Measurements from ENCODE around the gene GSG1L.

Gene GSG1L

GRCh38 chr16:27806388-27806787, 257.1 kb downstream of the GSG1L start:
- DNase-seq = no peak

- no peak for DNase-seq
Measured at GRCh38 chr16:27805828-27806351, 257.6 kb downstream of the GSG1L start.

- DNase-seq = no peak
Measured at GRCh38 chr16:27803775-27804549, 259.6 kb downstream of the GSG1L start.

- no peak for DNase-seq
Measured at GRCh38 chr16:27802664-27803439, 260.7 kb downstream of the GSG1L start.

GRCh38 chr16:27801289-27801945, 262.1 kb downstream of the GSG1L start:
- no peak for DNase-seq

- DNase-seq = no peak
Measured at GRCh38 chr16:27800817-27801216, 262.7 kb downstream of the GSG1L start.

GRCh38 chr16:27799896-27800295, 263.6 kb downstream of the GSG1L start:
- no peak for DNase-seq

GRCh38 chr16:27798241-27798640, 265.3 kb downstream of the GSG1L start:
- no peak for DNase-seq

GRCh38 chr16:27795992-27796614, 267.4 kb downstream of the GSG1L start:
- DNase-seq = no peak

GRCh38 chr16:27793249-27793622, 270.3 kb downstream of the GSG1L start:
- DNase-seq = no peak

GRCh38 chr16:27792486-27793248, 270.8 kb downstream of the GSG1L start:
- DNase-seq = no peak

GRCh38 chr16:27791404-27791719, 272.2 kb downstream of the GSG1L start:
- DNase-seq = no peak

GRCh38 chr16:27790546-27791403, 272.7 kb downstream of the GSG1L start:
- no peak for DNase-seq

GRCh38 chr16:27789595-27790241, 273.8 kb downstream of the GSG1L start:
- DNase-seq = no peak

GRCh38 chr16:27789150-27789549, 274.4 kb downstream of the GSG1L start:
- no peak for DNase-seq

- no peak for DNase-seq
Measured at GRCh38 chr16:27787665-27788064, 275.8 kb downstream of the GSG1L start.

- no peak for DNase-seq
Measured at GRCh38 chr16:27786923-27787625, 276.4 kb downstream of the GSG1L start.

- DNase-seq = no peak
Measured at GRCh38 chr16:27786221-27786922, 277.1 kb downstream of the GSG1L start.

- DNase-seq = no peak
Measured at GRCh38 chr16:27785307-27785678, 278.2 kb downstream of the GSG1L start.
